Measurements from ENCODE around the gene THSD4. TPM values are rescaled to one million over a fixed set of nuclear protein-coding genes. Genes with fewer than 3 reads are reported as not detected.
"Not testable (repeated sequence)": the region's sequence is repeated elsewhere in the genome, so short reads cannot be mapped to it uniquely, and the experiment has no call there.

THSD4 gene
- total RNA-seq, 2 experiments from 2014 or later: not detected

DNA sequence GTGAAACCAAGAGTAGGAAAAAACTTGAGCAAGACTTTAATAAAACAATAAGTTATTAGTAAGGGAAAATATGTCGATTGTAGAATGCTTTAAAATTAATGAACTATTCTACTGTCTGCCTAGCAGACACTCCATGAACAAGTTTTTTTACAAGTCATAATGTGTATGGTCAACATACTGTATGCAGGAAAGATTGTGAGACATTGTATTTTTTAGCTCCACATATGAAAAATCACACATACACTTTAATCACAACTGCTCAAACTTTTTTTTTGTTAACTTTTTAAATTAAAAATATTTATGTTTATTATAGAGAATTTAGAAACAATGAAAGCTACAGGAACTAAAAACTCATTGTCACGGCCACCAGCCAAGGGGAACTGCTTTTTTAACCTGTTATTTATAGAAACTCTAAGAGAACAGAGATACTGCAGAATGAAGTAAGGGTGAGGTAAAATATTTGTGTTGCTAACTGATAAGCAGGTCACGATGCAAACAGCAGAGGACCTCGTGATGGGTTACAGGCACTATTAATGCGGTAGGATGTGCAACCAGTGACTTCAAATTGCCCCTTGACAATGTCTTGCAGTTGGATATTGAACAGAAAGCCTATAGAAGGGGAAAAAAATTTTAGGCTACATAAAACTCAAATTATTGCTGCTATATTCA, 53.0 kb downstream of the THSD4 start:
- intact Hi-C loops (cut with micrococcal nuclease): no loop called here
- no peak for DNase-seq
- POLR2A ChIA-PET: no interaction called here
- CTCF ChIA-PET: no interaction called here
- Mint-ChIP-seq H3K4me3 (no peak overlapping the region), H3K27ac (no peak overlapping the region), H3K36me3 (peaks cover 4% of the 10 kb centered on the region), H3K4me1 (ENCODE audit: low read depth) (no peaks in the 10 kb centered on the region), H3K27me3 (peaks cover 35% of the 10 kb centered on the region), H3K9me3 (peaks cover 15% of the 10 kb centered on the region)

GRCh38 chr15:71170163-71170562, 54.9 kb downstream of the THSD4 start:
- CTCF ChIA-PET: no interaction called here
- intact Hi-C loops (cut with micrococcal nuclease): no loop called here
- POLR2A ChIA-PET: no interaction called here
- Mint-ChIP-seq H3K36me3 (peaks cover 6% of the 10 kb centered on the region), H3K4me3 (no peak overlapping the region), H3K27ac (no peak overlapping the region), H3K4me1 (ENCODE audit: low read depth) (no peaks in the 10 kb centered on the region), H3K9me3 (peaks cover 22% of the 10 kb centered on the region), H3K27me3 (peaks cover 35% of the 10 kb centered on the region)
- DNase-seq: no peak

GRCh38 chr15:71171195-71171594, 55.9 kb downstream of the THSD4 start:
- intact Hi-C loops (cut with micrococcal nuclease): no loop called here
- peaks cover 22% of the 10 kb centered on the region for H3K9me3 Mint-ChIP-seq
- no peak overlapping the region for H3K27ac Mint-ChIP-seq
- no peaks in the 10 kb centered on the region for H3K4me1 Mint-ChIP-seq (ENCODE audit: low read depth)
- H3K36me3 Mint-ChIP-seq: peaks cover 2% of the 10 kb centered on the region
- ChIA-PET CTCF (no interaction called here), POLR2A (no interaction called here)
- no peak for DNase-seq
- no peak overlapping the region for H3K4me3 Mint-ChIP-seq
- H3K27me3 Mint-ChIP-seq: peaks cover 25% of the 10 kb centered on the region

- DNase-seq; H3K4me1 Mint-ChIP-seq (ENCODE audit: low read depth); H3K36me3 Mint-ChIP-seq; H3K27ac Mint-ChIP-seq; CTCF ChIA-PET; H3K4me3 Mint-ChIP-seq; intact Hi-C loops (cut with micrococcal nuclease); H3K27me3 Mint-ChIP-seq; POLR2A ChIA-PET: not testable (repeated sequence)
- H3K9me3 Mint-ChIP-seq: peaks cover 22% of the 10 kb centered on the region
Observed at GRCh38 chr15:71174360-71174759, 59.1 kb downstream of the THSD4 start.

- POLR2A ChIA-PET: no interaction called here
- intact Hi-C loops (cut with micrococcal nuclease): no loop called here
- H3K9me3 Mint-ChIP-seq: no peaks in the 10 kb centered on the region
- no peaks in the 10 kb centered on the region for H3K4me1 Mint-ChIP-seq (ENCODE audit: low read depth)
- H3K4me3 Mint-ChIP-seq: no peak overlapping the region
- DNase-seq: no peak
- no peak overlapping the region for H3K27ac Mint-ChIP-seq
- no peaks in the 10 kb centered on the region for H3K27me3 Mint-ChIP-seq
- no peaks in the 10 kb centered on the region for H3K36me3 Mint-ChIP-seq
- CTCF ChIA-PET: no interaction called here
Observed at GRCh38 chr15:71180986-71181853, 65.9 kb downstream of the THSD4 start.

GRCh38 chr15:71182522-71182921, 67.3 kb downstream of the THSD4 start:
- no peak for DNase-seq
- Mint-ChIP-seq H3K27me3 (no peaks in the 10 kb centered on the region), H3K9me3 (no peaks in the 10 kb centered on the region), H3K27ac (no peak overlapping the region), H3K4me1 (ENCODE audit: low read depth) (no peaks in the 10 kb centered on the region), H3K36me3 (no peaks in the 10 kb centered on the region), H3K4me3 (no peak overlapping the region)
- intact Hi-C loops (cut with micrococcal nuclease): no loop called here
- CTCF ChIA-PET: no interaction called here
- POLR2A ChIA-PET: no interaction called here

GRCh38 chr15:71183063-71183462, 67.8 kb downstream of the THSD4 start:
- intact Hi-C loops (cut with micrococcal nuclease): no loop called here
- Mint-ChIP-seq H3K27me3 (no peaks in the 10 kb centered on the region), H3K27ac (no peak overlapping the region), H3K4me1 (ENCODE audit: low read depth) (no peaks in the 10 kb centered on the region), H3K9me3 (no peaks in the 10 kb centered on the region), H3K36me3 (no peaks in the 10 kb centered on the region), H3K4me3 (no peak overlapping the region)
- POLR2A ChIA-PET: no interaction called here
- CTCF ChIA-PET: no interaction called here
- DNase-seq: no peak

- intact Hi-C loops (cut with micrococcal nuclease): no loop called here
- H3K4me1 Mint-ChIP-seq (ENCODE audit: low read depth): no peaks in the 10 kb centered on the region
- no peak overlapping the region for H3K27ac Mint-ChIP-seq
- H3K9me3 Mint-ChIP-seq: no peaks in the 10 kb centered on the region
- H3K36me3 Mint-ChIP-seq: no peaks in the 10 kb centered on the region
- ChIA-PET CTCF (no interaction called here), POLR2A (no interaction called here)
- H3K27me3 Mint-ChIP-seq: no peaks in the 10 kb centered on the region
- H3K4me3 Mint-ChIP-seq: no peak overlapping the region
- no peak for DNase-seq
Observed at GRCh38 chr15:71185706-71186105, 70.4 kb downstream of the THSD4 start.

GRCh38 chr15:71186267-71186666, 71.0 kb downstream of the THSD4 start:
- CTCF ChIA-PET: no interaction called here

GRCh38 chr15:71187078-71187477, 71.8 kb downstream of the THSD4 start:
- Mint-ChIP-seq H3K36me3 (no peaks in the 10 kb centered on the region), H3K27ac (no peak overlapping the region), H3K27me3 (no peaks in the 10 kb centered on the region), H3K4me1 (ENCODE audit: low read depth) (no peaks in the 10 kb centered on the region), H3K4me3 (no peak overlapping the region), H3K9me3 (no peaks in the 10 kb centered on the region)
- intact Hi-C loops (cut with micrococcal nuclease): no loop called here
- POLR2A ChIA-PET: no interaction called here
- CTCF ChIA-PET: no interaction called here
- no peak for DNase-seq

More at GRCh38 chr15:71186267-71186666, 71.0 kb downstream of the THSD4 start:
- H3K9me3 Mint-ChIP-seq: no peaks in the 10 kb centered on the region
- H3K36me3 Mint-ChIP-seq: no peaks in the 10 kb centered on the region
- H3K27me3 Mint-ChIP-seq: no peaks in the 10 kb centered on the region
- no peak overlapping the region for H3K27ac Mint-ChIP-seq
- no peak for DNase-seq
- no peak overlapping the region for H3K4me3 Mint-ChIP-seq
- POLR2A ChIA-PET: no interaction called here
- H3K4me1 Mint-ChIP-seq (ENCODE audit: low read depth): no peaks in the 10 kb centered on the region
- intact Hi-C loops (cut with micrococcal nuclease): no loop called here

DNA sequence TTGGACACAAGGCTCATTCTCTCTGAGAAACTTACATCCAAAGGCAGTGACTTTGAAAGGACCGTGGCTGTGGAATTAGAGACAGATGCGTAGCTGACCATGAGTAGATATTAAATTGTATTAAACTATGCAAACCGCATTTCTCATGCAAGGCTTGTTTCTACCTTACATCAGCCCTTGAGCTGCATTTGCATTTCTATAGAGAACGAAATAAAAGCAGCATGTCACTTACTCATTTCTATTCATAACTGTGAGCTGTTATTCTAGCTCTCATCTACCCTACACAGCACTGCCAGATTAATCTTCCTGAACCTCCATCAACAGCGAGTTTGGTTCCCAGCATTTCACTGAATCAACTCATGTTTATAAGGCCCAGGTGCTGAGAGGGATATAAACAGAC, 72.3 kb downstream of the THSD4 start:
- ChIA-PET POLR2A (no interaction called here), CTCF (no interaction called here)
- Mint-ChIP-seq H3K9me3 (no peaks in the 10 kb centered on the region), H3K27me3 (no peaks in the 10 kb centered on the region), H3K27ac (no peak overlapping the region), H3K4me1 (ENCODE audit: low read depth) (no peaks in the 10 kb centered on the region), H3K4me3 (no peak overlapping the region), H3K36me3 (no peaks in the 10 kb centered on the region)
- no peak for DNase-seq
- intact Hi-C loops (cut with micrococcal nuclease): no loop called here

DNA sequence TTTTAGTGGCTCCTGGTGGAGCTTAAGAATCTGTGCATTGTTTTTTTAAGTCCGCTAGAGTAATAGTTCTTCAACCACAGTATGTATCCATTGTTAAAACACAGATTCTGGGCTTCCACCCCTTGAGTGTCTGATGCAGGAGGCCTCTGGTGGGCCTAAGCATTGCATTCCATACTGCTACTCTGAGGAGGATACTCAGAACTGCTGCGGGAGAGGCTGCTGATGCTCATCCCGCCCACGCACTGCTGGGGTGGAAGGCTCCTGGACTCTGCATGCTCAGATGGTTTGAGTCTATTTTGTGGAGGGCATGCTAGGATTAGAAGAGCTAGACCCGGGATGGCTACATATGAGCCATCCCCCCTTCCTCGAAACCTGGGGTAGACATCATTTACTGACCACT, 74.4 kb downstream of the THSD4 start:
- Mint-ChIP-seq H3K36me3 (no peaks in the 10 kb centered on the region), H3K27me3 (peaks cover 5% of the 10 kb centered on the region), H3K27ac (no peak overlapping the region), H3K4me3 (no peak overlapping the region), H3K9me3 (peaks cover 2% of the 10 kb centered on the region), H3K4me1 (ENCODE audit: low read depth) (no peaks in the 10 kb centered on the region)
- ChIA-PET CTCF (no interaction called here), POLR2A (no interaction called here)
- intact Hi-C loops (cut with micrococcal nuclease): no loop called here
- DNase-seq: no peak

DNA sequence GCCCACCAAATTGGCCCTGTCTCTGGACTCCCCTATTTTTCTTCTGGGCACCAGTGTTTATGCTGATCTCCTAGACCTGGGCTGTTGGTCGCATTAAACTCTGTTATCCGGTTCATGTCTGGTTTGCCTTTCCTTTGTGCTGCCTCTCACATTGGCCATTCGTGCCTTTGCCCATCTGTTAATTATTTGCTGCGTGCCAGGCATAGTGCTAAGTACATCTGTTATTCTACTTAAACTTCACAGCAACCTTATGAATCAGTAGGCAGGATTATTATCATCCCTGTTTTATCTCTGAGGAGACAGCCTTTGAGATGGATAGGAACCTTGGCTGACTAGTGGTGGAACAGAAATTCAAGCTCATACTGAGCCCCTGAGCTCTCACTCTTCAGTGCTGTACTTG, 76.0 kb downstream of the THSD4 start:
- ChIA-PET POLR2A (no interaction called here), CTCF (no interaction called here)
- DNase-seq: no peak
- no peak overlapping the region for H3K4me3 Mint-ChIP-seq
- no peaks in the 10 kb centered on the region for H3K36me3 Mint-ChIP-seq
- no peaks in the 10 kb centered on the region for H3K4me1 Mint-ChIP-seq (ENCODE audit: low read depth)
- intact Hi-C loops (cut with micrococcal nuclease): no loop called here
- H3K9me3 Mint-ChIP-seq: peaks cover 2% of the 10 kb centered on the region
- no peak overlapping the region for H3K27ac Mint-ChIP-seq
- H3K27me3 Mint-ChIP-seq: peaks cover 9% of the 10 kb centered on the region

Data from activated CD4-positive, alpha-beta memory T cell treated with anti-CD3 and anti-CD28 coated beads for 36 hours (primary cell).